ENCODE data around the gene ADCY3.
A peak's percentile ranks its signal among the peaks of the same experiment; 100 is the strongest.
"Not testable (repeated sequence)": the region's sequence is repeated elsewhere in the genome, so short reads cannot be mapped to it uniquely, and the experiment has no call there.

The ADCY3 gene

DNA sequence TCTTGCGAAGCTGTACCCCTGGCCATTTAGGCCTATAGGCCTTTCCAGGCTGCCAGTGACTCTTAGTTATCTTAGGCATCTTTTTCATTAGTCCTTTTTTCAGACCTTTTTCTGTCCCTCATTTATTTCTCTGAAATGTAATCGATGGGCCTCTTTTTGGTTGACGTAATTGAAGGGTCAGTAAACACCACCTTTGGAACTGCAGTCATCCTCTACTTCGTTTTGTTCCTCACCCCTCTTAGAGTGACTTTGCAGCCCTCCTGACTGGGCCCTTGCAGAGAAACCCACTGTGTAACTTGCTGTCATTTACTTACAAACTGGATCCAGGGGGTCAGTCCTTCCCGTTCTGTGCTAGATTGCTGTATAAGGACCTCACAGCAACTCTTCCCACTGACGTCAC lies 103.6 kb downstream of the ADCY3 start:
- DNase-seq (ENCODE audit: low spot score) (no peak), FAIRE-seq (no peak)

GRCh38 chr2:24815171-24815570 lies 104.9 kb downstream of the ADCY3 start:
- DNase-seq (ENCODE audit: low spot score) (no peak), FAIRE-seq (no peak)

- no peak for DNase-seq (ENCODE audit: low spot score)
- FAIRE-seq, result no peak
These were observed 105.5 kb downstream of the ADCY3 start for GRCh38 chr2:24814516-24814915.

- FAIRE-seq, result no peak
- DNase-seq (ENCODE audit: low spot score), result no peak
These were observed 106.3 kb downstream of the ADCY3 start for GRCh38 chr2:24813691-24814137.

DNA sequence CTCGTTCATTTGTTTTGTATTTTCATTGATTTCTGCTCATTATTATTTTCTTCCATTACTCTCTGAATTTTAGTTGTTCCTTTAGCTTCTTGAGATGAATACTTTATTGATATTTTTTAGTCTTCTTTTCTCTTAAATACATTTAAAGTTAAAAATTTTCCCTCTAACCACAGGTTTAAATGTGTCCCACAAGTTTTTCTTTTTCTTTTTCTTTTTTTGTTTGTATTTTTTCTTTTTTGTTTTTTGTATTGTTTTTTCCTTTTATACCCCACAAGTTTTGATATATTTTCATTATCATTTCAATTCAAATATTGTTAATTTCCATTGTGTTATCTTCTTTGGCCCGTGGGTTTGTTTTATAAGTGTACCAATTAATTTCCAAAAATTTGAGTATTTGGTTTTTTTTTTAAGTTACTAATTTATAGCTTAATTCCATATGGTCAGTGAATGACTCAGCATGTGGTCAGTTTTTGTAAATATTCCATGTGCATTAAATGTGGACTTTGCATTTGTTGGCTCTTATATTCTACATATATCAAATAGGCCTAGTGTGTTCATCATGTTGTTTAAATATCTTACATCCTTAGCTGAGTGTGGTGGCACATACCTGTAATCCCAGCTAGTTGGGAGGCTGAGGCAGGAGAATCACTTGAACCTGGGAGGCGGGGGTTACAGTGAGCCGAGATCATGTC lies 110.6 kb downstream of the ADCY3 start:
- DNase-seq (ENCODE audit: low spot score) (peak; percentile 17), FAIRE-seq (peak; percentile 74)

GRCh38 chr2:24806661-24807036 lies 113.4 kb downstream of the ADCY3 start:
- no peak for FAIRE-seq

GRCh38 chr2:24805811-24806660 lies 114.0 kb downstream of the ADCY3 start:
- DNase-seq (ENCODE audit: low spot score); FAIRE-seq: not testable (repeated sequence)

More at GRCh38 chr2:24806661-24807036, 113.4 kb downstream of the ADCY3 start:
- DNase-seq (ENCODE audit: low spot score), result no peak

DNA sequence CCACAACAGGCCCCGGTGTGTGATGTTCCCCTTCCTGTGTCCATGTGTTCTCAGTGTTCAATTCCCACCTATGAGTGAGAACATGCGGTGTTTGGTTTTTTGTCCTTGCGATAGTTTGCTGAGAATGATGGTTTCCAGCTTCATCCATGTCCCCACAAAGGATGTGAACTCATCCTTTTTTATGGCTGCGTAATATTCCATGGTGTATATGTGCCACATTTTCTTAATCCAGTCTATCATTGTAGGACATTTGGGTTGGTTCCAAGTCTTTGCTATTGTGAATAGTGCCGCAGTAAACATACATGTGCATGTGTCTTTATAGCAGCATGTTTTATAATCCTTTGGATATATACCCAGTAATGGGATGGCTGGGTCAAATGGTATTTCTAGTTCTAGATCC lies 119.5 kb downstream of the ADCY3 start:
- DNase-seq (ENCODE audit: low spot score); FAIRE-seq: not testable (repeated sequence)

GRCh38 chr2:24797644-24798043 lies 122.4 kb downstream of the ADCY3 start:
- DNase-seq (ENCODE audit: low spot score) (no peak), FAIRE-seq (no peak)

DNA sequence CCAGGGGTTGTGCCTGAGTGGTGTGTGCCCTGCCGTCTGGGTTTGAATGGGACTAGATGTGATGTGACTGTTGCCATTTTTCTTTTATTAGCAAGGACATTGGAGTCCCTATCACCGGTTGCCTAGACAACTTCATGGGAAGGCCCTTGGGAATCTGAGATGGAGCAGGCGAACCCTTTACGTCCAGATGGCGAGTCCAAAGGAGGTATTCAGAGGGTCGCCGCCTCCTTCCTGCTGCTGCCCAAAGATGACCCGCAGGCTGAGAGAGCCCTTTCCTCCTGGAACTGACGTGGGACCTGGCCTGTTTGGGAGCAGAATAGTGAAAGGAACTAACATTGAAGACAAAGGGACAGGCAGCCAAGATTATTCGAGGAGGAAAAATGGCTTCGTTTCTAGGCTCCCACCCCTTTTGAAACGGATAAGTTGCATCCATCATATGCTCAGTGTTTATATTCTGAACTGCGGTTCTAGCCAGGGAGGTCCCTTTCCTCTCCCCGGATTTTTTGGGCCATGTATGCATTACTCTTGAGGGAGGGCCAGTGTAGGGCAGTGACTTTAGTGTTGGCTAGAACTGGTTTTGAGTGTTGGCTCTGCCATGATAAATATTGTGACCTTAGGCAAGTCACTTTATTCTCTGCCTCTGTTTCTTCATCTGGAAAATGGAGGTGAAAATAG lies 126.1 kb downstream of the ADCY3 start:
- DNase-seq (ENCODE audit: low spot score) (peak; percentile 14), FAIRE-seq (no peak)

DNA sequence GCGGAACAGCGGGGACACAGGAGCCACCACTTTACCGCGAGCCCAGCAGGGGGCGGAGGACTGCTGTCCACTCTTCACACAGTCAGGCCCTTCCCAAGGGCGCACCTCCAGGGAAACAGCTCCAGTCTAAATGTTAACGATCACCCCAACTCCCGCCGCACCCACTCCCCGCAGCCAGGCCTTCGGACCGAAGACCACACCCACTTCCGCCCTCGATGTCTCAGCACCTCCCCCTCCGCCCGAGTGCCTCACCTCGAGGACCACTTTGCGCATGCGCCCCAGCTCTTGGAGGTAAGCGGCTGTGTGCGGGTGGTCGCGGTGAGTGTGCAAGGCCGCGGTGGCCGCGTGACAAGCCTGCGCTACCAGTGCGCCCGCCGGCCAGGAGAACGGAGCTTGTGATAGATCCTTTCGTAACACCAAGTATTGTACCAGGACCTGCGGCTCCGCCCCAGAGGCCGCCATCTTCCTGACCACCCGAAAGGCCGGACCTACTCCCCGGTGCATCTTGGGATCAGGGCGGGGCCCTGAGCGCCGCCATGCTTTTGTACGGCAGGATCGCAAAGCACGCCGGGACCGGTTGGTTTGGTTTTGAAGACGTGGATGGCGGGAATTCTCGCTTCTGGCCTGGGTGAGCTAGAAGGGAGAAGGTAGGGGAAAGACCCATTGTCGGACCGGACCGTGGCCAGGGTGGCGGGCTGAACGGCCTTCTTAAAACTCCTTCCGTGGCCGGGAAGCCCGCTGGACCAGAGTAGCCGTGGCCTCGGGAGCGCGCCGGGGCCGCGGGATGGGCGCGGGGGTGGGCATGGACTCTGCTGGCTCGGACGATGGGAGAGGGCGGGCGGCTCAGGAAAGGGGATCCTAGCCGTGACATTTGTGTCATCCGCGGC lies 126.9 kb downstream of the ADCY3 start, which contains the start of the genes CENPO and PTRHD1:
TSS of gene CENPO (plus strand) at position 552 of the 887 bp plus-strand sequence. CDS start 495 bp downstream, outside the sequence.
TSS of gene PTRHD1 (minus strand) at position 518 of the 887 bp plus-strand sequence. CDS start at position 504, 14 bp downstream.
- DNase-seq (ENCODE audit: low spot score) (peak; percentile 93), FAIRE-seq (peak; percentile 53)

GRCh38 chr2:24792542-24792873 lies 127.5 kb downstream of the ADCY3 start:
- no peak for DNase-seq (ENCODE audit: low spot score)
- no peak for FAIRE-seq

GRCh38 chr2:24791452-24791851 lies 128.6 kb downstream of the ADCY3 start:
- DNase-seq (ENCODE audit: low spot score) (no peak), FAIRE-seq (no peak)

DNA sequence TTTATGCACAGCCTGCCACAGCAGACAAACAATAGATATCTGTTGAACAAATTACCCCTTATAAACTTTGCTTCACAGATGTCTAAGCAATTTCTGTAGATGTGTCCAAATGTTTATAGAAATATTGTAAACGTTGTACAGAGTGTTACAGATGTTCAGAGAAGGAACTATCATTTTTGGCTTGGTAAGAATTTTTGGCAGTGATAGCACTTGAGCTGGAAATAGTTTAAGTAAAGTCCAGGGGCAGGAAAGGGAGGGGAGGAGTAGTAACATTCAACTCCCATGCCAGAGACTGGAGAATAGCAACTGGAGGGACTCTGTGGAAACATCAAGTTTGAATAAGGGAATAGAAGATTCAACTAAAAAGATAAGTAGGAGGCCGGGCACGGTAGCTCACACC lies 131.2 kb downstream of the ADCY3 start:
- FAIRE-seq, result no peak
- no peak for DNase-seq (ENCODE audit: low spot score)

DNA sequence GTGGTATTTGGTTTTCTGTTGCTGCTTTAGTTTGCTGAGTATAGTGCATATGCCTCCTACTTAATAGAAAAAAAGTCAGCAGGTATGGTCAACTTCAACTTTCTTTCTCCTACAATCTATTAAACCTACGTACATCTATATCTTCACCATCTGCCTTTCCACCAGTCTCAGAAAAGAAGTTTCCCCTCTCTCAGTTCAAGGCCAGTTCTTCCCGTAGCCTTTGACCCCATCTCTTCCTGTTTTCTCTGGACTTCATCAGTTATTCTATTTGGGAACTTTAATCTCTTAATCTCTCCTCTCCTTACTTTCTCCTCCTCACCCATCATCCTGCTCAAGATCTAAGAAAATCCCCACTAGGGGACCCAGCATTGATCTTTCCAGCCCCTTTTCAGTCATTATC lies 132.5 kb downstream of the ADCY3 start:
- FAIRE-seq (no peak), DNase-seq (ENCODE audit: low spot score) (no peak)

- no peak for FAIRE-seq
- DNase-seq (ENCODE audit: low spot score), result no peak
These were observed 134.2 kb downstream of the ADCY3 start for GRCh38 chr2:24785671-24786321.

- DNase-seq (ENCODE audit: low spot score), result no peak
- no peak for FAIRE-seq
These were observed 136.4 kb downstream of the ADCY3 start for GRCh38 chr2:24783641-24784040.

- DNase-seq (ENCODE audit: low spot score) (no peak), FAIRE-seq (no peak)
These were observed 140.9 kb downstream of the ADCY3 start for GRCh38 chr2:24779116-24779515.

DNA sequence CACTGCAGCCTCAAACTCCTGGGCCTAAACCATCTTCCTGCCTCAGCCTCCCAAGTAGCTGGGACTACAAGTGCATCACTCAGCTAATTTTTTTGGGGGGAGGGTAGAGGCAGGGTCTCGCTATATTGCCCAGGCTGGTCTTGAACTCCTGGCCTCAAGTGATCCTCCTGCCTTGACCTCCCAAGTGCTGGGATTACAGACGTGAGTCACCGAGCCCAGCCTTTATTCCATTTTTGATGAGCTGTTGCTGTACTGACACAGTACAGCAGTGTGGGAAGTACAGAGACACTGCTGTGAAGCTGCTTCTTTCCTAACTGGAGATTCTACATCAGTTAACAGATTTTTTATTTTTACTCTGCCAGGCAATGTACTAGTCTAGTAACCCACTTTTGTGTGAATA lies 145.7 kb downstream of the ADCY3 start:
- no peak for FAIRE-seq
- no peak for DNase-seq (ENCODE audit: low spot score)
